IMR-90 (cell line): ENCODE data around the gene TBPL1. TPM values are rescaled to one million over a fixed set of nuclear protein-coding genes. Genes with fewer than 3 reads are reported as not detected.

Source experiments
- ATAC-seq: fragments of 200-7000 bp; cut with Tn5 transposase; 2 replicates; pipeline ENCODE4 v1.9.1; 2020; ENCODE audit warnings: low read depth, mild to moderate bottlenecking, moderate library complexity
- BruUV-seq: library from RNA; stranded (reverse); fragments of 400-500 nt; replicated peaks from 2 replicates; lab custom pipeline; 2021; lab: Mats Ljungman, UMichigan
- CTCF ChIA-PET: fragments of 300-600 bp; formaldehyde crosslinking; extraction: SDS; loops from one replicate; lab custom pipeline; 2021; ENCODE audit warnings: antibody characterized with exemption; lab: Yijun Ruan, JAX
- POLR2A ChIA-PET: fragments of 300-600 bp; sonication (Branson Sonifier 250); formaldehyde crosslinking; loops from one replicate; lab custom pipeline; 2022; ENCODE audit warnings: antibody characterized with exemption; ENCODE audit not compliant: unreplicated experiment; lab: Charles Lee
- DNase-seq: peaks from one replicate; pipeline ENCODE4 v3.0.0; 2013
- H2AFZ ChIP-seq: replicated peaks from 2 replicates; pipeline ENCODE3; 2013; ENCODE audit warnings: low read length, mild to moderate bottlenecking; ENCODE audit not compliant: poor library complexity
- H2AK5ac ChIP-seq: 2 replicates; pipeline ENCODE4 v1.6.1; 2013; ENCODE audit warnings: low read depth, low read length, inconsistent platforms
- H2AK9ac ChIP-seq: replicated peaks from 2 replicates; pipeline ENCODE3; 2013; ENCODE audit warnings: mild to moderate bottlenecking, low read depth, low read length, moderate library complexity; ENCODE audit not compliant: poor library complexity
- H2BK120ac ChIP-seq: 2 replicates; pipeline ENCODE4 v1.6.1; 2013; ENCODE audit warnings: low read depth, low read length, inconsistent platforms
- H2BK15ac ChIP-seq: 3 replicates; pipeline ENCODE4 v1.6.1; 2013; ENCODE audit warnings: low read depth, low read length, inconsistent platforms
- H2BK20ac ChIP-seq: 2 replicates; pipeline ENCODE4 v1.6.1; 2013; ENCODE audit warnings: low read depth, mild to moderate bottlenecking, inconsistent platforms, low read length, moderate library complexity
- H2BK5ac ChIP-seq: 2 replicates; pipeline ENCODE4 v1.6.1; 2013; ENCODE audit warnings: mild to moderate bottlenecking, low read depth, low read length, inconsistent platforms; ENCODE audit not compliant: poor library complexity, severe bottlenecking
- H3K14ac ChIP-seq: replicated peaks from 2 replicates; pipeline ENCODE4 v1.6.1; 2013; ENCODE audit warnings: low read depth, low read length, inconsistent platforms
- H3K18ac ChIP-seq: 2 replicates; pipeline ENCODE4 v1.6.1; 2013; ENCODE audit warnings: low read depth, low read length, control low read depth
- H3K23ac ChIP-seq: 2 replicates; pipeline ENCODE4 v1.6.1; 2013; ENCODE audit warnings: low read depth, low read length, inconsistent platforms
- H3K27ac ChIP-seq: 2 replicates; pipeline ENCODE4 v1.5.1; 2013; ENCODE audit warnings: mild to moderate bottlenecking, control low read depth, low read length; ENCODE audit not compliant: insufficient read depth
- H3K27me3 ChIP-seq: 2 replicates; pipeline ENCODE4 v1.6.1; 2013; ENCODE audit warnings: low read length; ENCODE audit not compliant: control insufficient read depth, insufficient read depth
- H3K36me3 ChIP-seq: 2 replicates; pipeline ENCODE4 v1.6.1; 2013; ENCODE audit warnings: low read length, mixed read lengths; ENCODE audit not compliant: control insufficient read depth, insufficient read depth
- H3K4ac ChIP-seq: 2 replicates; pipeline ENCODE4 v1.6.1; 2013; ENCODE audit warnings: low read depth, low read length, inconsistent platforms
- H3K4me1 ChIP-seq: 2 replicates; pipeline ENCODE4 v1.6.1; 2013; ENCODE audit warnings: low read length, mixed read lengths; ENCODE audit not compliant: control insufficient read depth, insufficient read depth
- H3K4me2 ChIP-seq: 2 replicates; pipeline ENCODE4 v1.6.1; 2013; ENCODE audit warnings: low read depth, mild to moderate bottlenecking, control low read depth, low read length, moderate library complexity
- H3K4me3 ChIP-seq: 2 replicates; pipeline ENCODE4 v1.5.1; 2013; ENCODE audit warnings: low read depth, mild to moderate bottlenecking, control low read depth, low read length, moderate library complexity; ENCODE audit not compliant: insufficient read depth
- H3K56ac ChIP-seq: 2 replicates; pipeline ENCODE4 v1.6.1; 2013; ENCODE audit warnings: low read length, inconsistent platforms; ENCODE audit not compliant: insufficient read depth; ENCODE audit errors: extremely low read depth
- H3K79me1 ChIP-seq, 2 experiments: 2 replicates each; pipeline ENCODE4 v1.6.1; 2013; ENCODE audit warnings: low read length in 2 of 2, inconsistent platforms in 1 of 2, low read depth in 1 of 2
- H3K9ac ChIP-seq: 2 replicates; pipeline ENCODE4 v1.6.1; 2013; ENCODE audit warnings: low read depth, low read length, control low read depth
- H3K9me1 ChIP-seq: 2 replicates; pipeline ENCODE4 v1.6.1; 2013; ENCODE audit warnings: low read length, inconsistent platforms; ENCODE audit not compliant: insufficient read depth
- H3K9me3 ChIP-seq: 2 replicates; pipeline ENCODE4 v1.6.1; 2013; ENCODE audit warnings: low read length; ENCODE audit not compliant: control insufficient read depth, insufficient read depth
- H4K20me1 ChIP-seq: 2 replicates; pipeline ENCODE4 v1.6.1; 2013; ENCODE audit warnings: low read length, inconsistent platforms; ENCODE audit not compliant: insufficient read depth
- H4K5ac ChIP-seq: 2 replicates; pipeline ENCODE4 v1.6.1; 2013; ENCODE audit warnings: mild to moderate bottlenecking, low read depth, low read length, control low read depth
- H4K8ac ChIP-seq, 2 experiments: 2 replicates each; pipeline ENCODE4 v1.6.1; 2013; ENCODE audit warnings: low read depth in 2 of 2, low read length in 2 of 2, control low read depth in 1 of 2, inconsistent platforms in 1 of 2
- H4K91ac ChIP-seq: 2 replicates; pipeline ENCODE4 v1.6.1; 2013; ENCODE audit warnings: low read depth, low read length, inconsistent platforms; ENCODE audit not compliant: insufficient read depth
- BHLHE40 ChIP-seq: fragments of 150-350 bp; IDR thresholded peaks from 2 replicates; pipeline ENCODE4 v1.6.1; 2016; ENCODE audit warnings: mild to moderate bottlenecking, low read depth, low read length
- CEBPB ChIP-seq: IDR thresholded peaks from 2 replicates; pipeline ENCODE4 v1.6.1; 2012; ENCODE audit warnings: low read depth, low read length, improper control_type of control experiment
- CHD1 ChIP-seq: IDR thresholded peaks from 2 replicates; pipeline ENCODE4 v1.6.1; 2012; ENCODE audit warnings: low read depth, low read length, improper control_type of control experiment
- CTCF ChIP-seq: conservative IDR thresholded peaks from 2 replicates; pipeline ENCODE4 v1.5.1; 2012; ENCODE audit warnings: mild to moderate bottlenecking, low read depth, low read length, improper control_type of control experiment
- FOS ChIP-seq: fragments of 150-350 bp; IDR thresholded peaks from 2 replicates; pipeline ENCODE4 v1.6.1; 2016; ENCODE audit warnings: low read depth, low read length
- MAFK ChIP-seq: IDR thresholded peaks from 2 replicates; pipeline ENCODE4 v1.6.1; 2012; ENCODE audit warnings: low read depth, low read length, improper control_type of control experiment
- MAZ ChIP-seq: IDR thresholded peaks from 2 replicates; pipeline ENCODE4 v1.6.1; 2012; ENCODE audit warnings: low read depth, mild to moderate bottlenecking, low read length, improper control_type of control experiment, moderate library complexity, borderline replicate concordance
- MXI1 ChIP-seq: IDR thresholded peaks from 2 replicates; pipeline ENCODE4 v1.6.1; 2012; ENCODE audit warnings: low read depth, mild to moderate bottlenecking, low read length, moderate library complexity, borderline replicate concordance
- NFE2L2 ChIP-seq: fragments of 150-350 bp; IDR thresholded peaks from 2 replicates; pipeline ENCODE4 v1.6.1; 2016; ENCODE audit warnings: low read depth, mild to moderate bottlenecking, low read length
- POLR2A ChIP-seq: IDR thresholded peaks from 2 replicates; pipeline ENCODE4 v1.6.1; 2012; ENCODE audit warnings: mild to moderate bottlenecking, low read depth, low read length
- RAD21 ChIP-seq: IDR thresholded peaks from 2 replicates; pipeline ENCODE4 v1.6.1; 2012; ENCODE audit warnings: low read length, improper control_type of control experiment
- RCOR1 ChIP-seq: IDR thresholded peaks from 2 replicates; pipeline ENCODE4 v1.6.1; 2012; ENCODE audit warnings: mild to moderate bottlenecking, low read length, improper control_type of control experiment; ENCODE audit not compliant: insufficient replicate concordance
- RFX5 ChIP-seq: IDR thresholded peaks from 2 replicates; pipeline ENCODE4 v1.8.0; 2012; ENCODE audit warnings: low read depth, mild to moderate bottlenecking, low read length, moderate library complexity
- SMC3 ChIP-seq: fragments of 150-350 bp; IDR thresholded peaks from 2 replicates; pipeline ENCODE4 v1.6.1; 2016; ENCODE audit warnings: low read depth, mild to moderate bottlenecking, antibody characterized with exemption, low read length, moderate library complexity
- WGBS, 2 experiments: methylation state at CpG; one replicate each; pipeline versions ENCODE4 v1.1.5 to v1.1.7; 2013; ENCODE audit warnings: missing lambda C conversion rate in 2 of 2; ENCODE audit not compliant: insufficient read length in 1 of 2; ENCODE audit errors: extremely low coverage in 2 of 2; 5-methylcytosine and 5-hydroxymethylcytosine counted together
- dilution Hi-C: fragments of 300-500 bp; cut with HindIII; formaldehyde crosslinking; loops from one replicate; pipeline ENCODE4 v1.14.3; 2018; ENCODE audit warnings: low sequenced_read_pairs; ENCODE audit not compliant: unreplicated experiment
- in situ Hi-C: fragments of 300-500 bp; cut with MboI; formaldehyde crosslinking; loops from 3 replicates; pipeline ENCODE4 v1.14.3; 2019; ENCODE audit warnings: low sequenced_read_pairs, inconsistent platforms, mixed read lengths
- intact Hi-C: fragments of 100-400 bp; cut with micrococcal nuclease; formaldehyde crosslinking; loops from 2 replicates; pipeline ENCODE4 v1.10.0; 2022
- polyA plus RNA-seq, 3 experiments: library from polyadenylated mRNA; depleted of rRNA; stranded (reverse); fragments of >200 nt; gene quantifications; 2 replicates each; pipeline ENCODE4 v1.2.3, GENCODE V29; 2012; ENCODE audit warnings: low replicate concordance in 1 of 3
- total RNA-seq: library from RNA; depleted of rRNA; stranded (reverse); fragments of >200 nt; gene quantifications from 2 replicates; pipeline ENCODE4 v1.2.3, GENCODE V29; 2012
- TF ChIP-seq, protein P1 (sequence below): fragments of 150-350 bp; IDR thresholded peaks from 2 replicates; pipeline ENCODE4 v1.6.1; 2017; ENCODE audit warnings: mild to moderate bottlenecking, antibody characterized with exemption, low read length, low read depth
- TF ChIP-seq, protein P2 (sequence below): fragments of 150-350 bp; IDR thresholded peaks from 2 replicates; pipeline ENCODE4 v1.6.1; 2016; ENCODE audit warnings: low read depth, mild to moderate bottlenecking, low read length, moderate library complexity, borderline replicate concordance

Gene TBPL1
- total and polyA plus RNA-seq, 2 of the 4 experiments (the other 2 are of a cell fraction) = 25.6 to 32.5 TPM

DNA sequence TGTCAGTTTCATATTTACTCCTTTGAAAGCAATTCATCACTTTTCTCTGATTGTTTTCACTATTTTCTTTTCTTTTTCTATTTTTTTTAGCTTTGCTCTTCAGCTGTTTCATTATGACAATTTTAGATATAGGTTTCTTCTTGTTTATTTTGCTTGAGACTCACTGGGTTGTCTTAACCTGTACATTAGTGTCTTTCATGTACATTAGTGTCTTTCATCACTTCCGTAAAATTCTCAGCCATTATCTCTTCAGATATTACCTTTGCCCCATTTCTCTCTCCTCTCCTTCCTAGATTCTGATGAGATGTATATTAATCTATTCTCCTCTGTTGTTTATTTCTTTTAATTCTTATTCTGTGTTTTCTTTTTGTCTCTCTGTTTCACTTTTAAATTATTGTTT is 14.5 kb upstream of the TBPL1 start:
- ChIA-PET CTCF (interaction anchor here (2.2 kb wide), 1 partner anchor 158 kb away, joined by 6 read pairs; no protein-coding TSS in a partner anchor), POLR2A (interaction anchor here (0.6 kb wide), 1 partner anchor 135 kb away, joined by 3 read pairs; no protein-coding TSS in a partner anchor)
- Histone ChIP-seq H2AK9ac (no peak overlapping the region), H3K27ac (no peak overlapping the region), H3K9me3 (no peaks in the 10 kb centered on the region), H2BK120ac (no peak overlapping the region), H2AK5ac (no peak overlapping the region), H2BK15ac (no peak overlapping the region), H3K18ac (no peak overlapping the region), H3K4me3 (no peak overlapping the region), H4K5ac (no peak overlapping the region), H3K14ac (no peak overlapping the region), H2BK5ac (no peak overlapping the region), H3K56ac (no peak overlapping the region), H4K91ac (no peak overlapping the region), H2BK20ac (no peak overlapping the region), H4K8ac (no peak overlapping the region), H4K20me1 (no peaks in the 10 kb centered on the region), H3K4me1 (peaks cover 2% of the 10 kb centered on the region; the same call in 1 of the 2 replicates), H3K23ac (no peak overlapping the region), H3K36me3 (no peaks in the 10 kb centered on the region), H3K79me1 (no peaks in the 10 kb centered on the region), H3K4ac (no peak overlapping the region), H3K9ac (no peak overlapping the region), H3K9me1 (no peaks in the 10 kb centered on the region), H3K27me3 (no peaks in the 10 kb centered on the region), H2AFZ (no peak overlapping the region), H3K4me2 (no peak overlapping the region)
- dilution Hi-C loops (no loop called here), intact Hi-C loops (no loop called here), in situ Hi-C loops (no loop called here)
- BruUV-seq = no TSS peak
- no CpG with 5 or more reads among the region's 1 CpG for WGBS, 2 experiments
- no peak for TF ChIP-seq CEBPB
- no peak for TF ChIP-seq CTCF
- no peak for TF ChIP-seq MXI1
- no peak for TF ChIP-seq BHLHE40
- TF ChIP-seq RAD21 = no peak
- no peak for TF ChIP-seq CHD1
- TF ChIP-seq, protein P1, sequence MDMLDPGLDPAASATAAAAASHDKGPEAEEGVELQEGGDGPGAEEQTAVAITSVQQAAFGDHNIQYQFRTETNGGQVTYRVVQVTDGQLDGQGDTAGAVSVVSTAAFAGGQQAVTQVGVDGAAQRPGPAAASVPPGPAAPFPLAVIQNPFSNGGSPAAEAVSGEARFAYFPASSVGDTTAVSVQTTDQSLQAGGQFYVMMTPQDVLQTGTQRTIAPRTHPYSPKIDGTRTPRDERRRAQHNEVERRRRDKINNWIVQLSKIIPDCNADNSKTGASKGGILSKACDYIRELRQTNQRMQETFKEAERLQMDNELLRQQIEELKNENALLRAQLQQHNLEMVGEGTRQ = no peak
- no peak for TF ChIP-seq RFX5
- no peak for TF ChIP-seq MAZ
- no peak for TF ChIP-seq SMC3
- TF ChIP-seq NFE2L2 = no peak
- no peak for TF ChIP-seq POLR2A
- no peak for TF ChIP-seq FOS
- no peak for TF ChIP-seq MAFK
- TF ChIP-seq, protein P2, sequence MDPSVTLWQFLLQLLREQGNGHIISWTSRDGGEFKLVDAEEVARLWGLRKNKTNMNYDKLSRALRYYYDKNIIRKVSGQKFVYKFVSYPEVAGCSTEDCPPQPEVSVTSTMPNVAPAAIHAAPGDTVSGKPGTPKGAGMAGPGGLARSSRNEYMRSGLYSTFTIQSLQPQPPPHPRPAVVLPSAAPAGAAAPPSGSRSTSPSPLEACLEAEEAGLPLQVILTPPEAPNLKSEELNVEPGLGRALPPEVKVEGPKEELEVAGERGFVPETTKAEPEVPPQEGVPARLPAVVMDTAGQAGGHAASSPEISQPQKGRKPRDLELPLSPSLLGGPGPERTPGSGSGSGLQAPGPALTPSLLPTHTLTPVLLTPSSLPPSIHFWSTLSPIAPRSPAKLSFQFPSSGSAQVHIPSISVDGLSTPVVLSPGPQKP = no peak
- TF ChIP-seq RCOR1 = no peak
- ATAC-seq (no peak), DNase-seq (no peak)
